AG09309 (cell line): Measurements from ENCODE around the gene ING4.

Experiments used
- DNase-seq: peaks from one replicate; pipeline ENCODE4 v3.0.0-alpha.2; 2010; ENCODE audit warnings: low read depth
- H3K4me3 ChIP-seq: 2 replicates; pipeline ENCODE4 v1.5.1; 2011; ENCODE audit warnings: mild to moderate bottlenecking, low read depth, low read length, moderate library complexity; ENCODE audit not compliant: control insufficient read depth
- CTCF ChIP-seq: IDR thresholded peaks from 2 replicates; pipeline ENCODE4 v1.5.1; 2011; ENCODE audit warnings: mild to moderate bottlenecking, low read depth, low read length, inconsistent platforms; ENCODE audit not compliant: insufficient read depth, control insufficient read depth; ENCODE audit errors: missing control alignments

Gene ING4

GRCh38 chr12:6644257-6644596 is 18.7 kb downstream of the ING4 start:
- H3K4me3 ChIP-seq: no peak overlapping the region
- TF ChIP-seq CTCF: no peak
- DNase-seq: no peak

GRCh38 chr12:6643569-6644256 is 19.2 kb downstream of the ING4 start:
- DNase-seq: no peak
- H3K4me3 ChIP-seq: no peak overlapping the region
- TF ChIP-seq CTCF: no peak

GRCh38 chr12:6641131-6641530 is 21.8 kb downstream of the ING4 start:
- H3K4me3 ChIP-seq: no peak overlapping the region
- no peak for DNase-seq
- no peak for TF ChIP-seq CTCF

GRCh38 chr12:6640497-6640896 is 22.4 kb downstream of the ING4 start:
- no peak for DNase-seq
- no peak for TF ChIP-seq CTCF
- H3K4me3 ChIP-seq: no peak overlapping the region

GRCh38 chr12:6639151-6639801 is 23.6 kb downstream of the ING4 start:
- DNase-seq: no peak
- TF ChIP-seq CTCF: no peak
- no peak overlapping the region for H3K4me3 ChIP-seq

- no peak for TF ChIP-seq CTCF
- no peak for DNase-seq
These were observed 24.6 kb downstream of the ING4 start for GRCh38 chr12:6638305-6638704.

More at GRCh38 chr12:6638305-6638704, 24.6 kb downstream of the ING4 start:
- no peak overlapping the region for H3K4me3 ChIP-seq
